IMR-90 (cell line): Measurements from ENCODE around the gene CFAP299. TPM values are rescaled to one million over a fixed set of nuclear protein-coding genes. Genes with fewer than 3 reads are reported as not detected.

ENCODE experiments used
- ATAC-seq: fragments of 200-7000 bp; cut with Tn5 transposase; 2 replicates; pipeline ENCODE4 v1.9.1; 2020; ENCODE audit warnings: low read depth, mild to moderate bottlenecking, moderate library complexity
- BruUV-seq: library from RNA; stranded (reverse); fragments of 400-500 nt; replicated peaks from 2 replicates; lab custom pipeline; 2021; lab: Mats Ljungman, UMichigan
- CTCF ChIA-PET: fragments of 300-600 bp; formaldehyde crosslinking; extraction: SDS; loops from one replicate; lab custom pipeline; 2021; ENCODE audit warnings: antibody characterized with exemption; lab: Yijun Ruan, JAX
- POLR2A ChIA-PET: fragments of 300-600 bp; sonication (Branson Sonifier 250); formaldehyde crosslinking; loops from one replicate; lab custom pipeline; 2022; ENCODE audit warnings: antibody characterized with exemption; ENCODE audit not compliant: unreplicated experiment; lab: Charles Lee
- DNase-seq: peaks from one replicate; pipeline ENCODE4 v3.0.0; 2013
- H2AFZ ChIP-seq: replicated peaks from 2 replicates; pipeline ENCODE3; 2013; ENCODE audit warnings: low read length, mild to moderate bottlenecking; ENCODE audit not compliant: poor library complexity
- H2AK5ac ChIP-seq: 2 replicates; pipeline ENCODE4 v1.6.1; 2013; ENCODE audit warnings: low read depth, low read length, inconsistent platforms
- H2AK9ac ChIP-seq: replicated peaks from 2 replicates; pipeline ENCODE3; 2013; ENCODE audit warnings: mild to moderate bottlenecking, low read depth, low read length, moderate library complexity; ENCODE audit not compliant: poor library complexity
- H2BK120ac ChIP-seq: 2 replicates; pipeline ENCODE4 v1.6.1; 2013; ENCODE audit warnings: low read depth, low read length, inconsistent platforms
- H2BK15ac ChIP-seq: 3 replicates; pipeline ENCODE4 v1.6.1; 2013; ENCODE audit warnings: low read depth, low read length, inconsistent platforms
- H2BK20ac ChIP-seq: 2 replicates; pipeline ENCODE4 v1.6.1; 2013; ENCODE audit warnings: low read depth, mild to moderate bottlenecking, inconsistent platforms, low read length, moderate library complexity
- H2BK5ac ChIP-seq: 2 replicates; pipeline ENCODE4 v1.6.1; 2013; ENCODE audit warnings: mild to moderate bottlenecking, low read depth, low read length, inconsistent platforms; ENCODE audit not compliant: poor library complexity, severe bottlenecking
- H3K14ac ChIP-seq: replicated peaks from 2 replicates; pipeline ENCODE4 v1.6.1; 2013; ENCODE audit warnings: low read depth, low read length, inconsistent platforms
- H3K18ac ChIP-seq: 2 replicates; pipeline ENCODE4 v1.6.1; 2013; ENCODE audit warnings: low read depth, low read length, control low read depth
- H3K23ac ChIP-seq: 2 replicates; pipeline ENCODE4 v1.6.1; 2013; ENCODE audit warnings: low read depth, low read length, inconsistent platforms
- H3K27ac ChIP-seq: 2 replicates; pipeline ENCODE4 v1.5.1; 2013; ENCODE audit warnings: mild to moderate bottlenecking, control low read depth, low read length; ENCODE audit not compliant: insufficient read depth
- H3K27me3 ChIP-seq: 2 replicates; pipeline ENCODE4 v1.6.1; 2013; ENCODE audit warnings: low read length; ENCODE audit not compliant: control insufficient read depth, insufficient read depth
- H3K36me3 ChIP-seq: 2 replicates; pipeline ENCODE4 v1.6.1; 2013; ENCODE audit warnings: low read length, mixed read lengths; ENCODE audit not compliant: control insufficient read depth, insufficient read depth
- H3K4ac ChIP-seq: 2 replicates; pipeline ENCODE4 v1.6.1; 2013; ENCODE audit warnings: low read depth, low read length, inconsistent platforms
- H3K4me1 ChIP-seq: 2 replicates; pipeline ENCODE4 v1.6.1; 2013; ENCODE audit warnings: low read length, mixed read lengths; ENCODE audit not compliant: control insufficient read depth, insufficient read depth
- H3K4me2 ChIP-seq: 2 replicates; pipeline ENCODE4 v1.6.1; 2013; ENCODE audit warnings: low read depth, mild to moderate bottlenecking, control low read depth, low read length, moderate library complexity
- H3K4me3 ChIP-seq: 2 replicates; pipeline ENCODE4 v1.5.1; 2013; ENCODE audit warnings: low read depth, mild to moderate bottlenecking, control low read depth, low read length, moderate library complexity; ENCODE audit not compliant: insufficient read depth
- H3K56ac ChIP-seq: 2 replicates; pipeline ENCODE4 v1.6.1; 2013; ENCODE audit warnings: low read length, inconsistent platforms; ENCODE audit not compliant: insufficient read depth; ENCODE audit errors: extremely low read depth
- H3K79me1 ChIP-seq, 2 experiments: 2 replicates each; pipeline ENCODE4 v1.6.1; 2013; ENCODE audit warnings: low read length in 2 of 2, inconsistent platforms in 1 of 2, low read depth in 1 of 2
- H3K9ac ChIP-seq: 2 replicates; pipeline ENCODE4 v1.6.1; 2013; ENCODE audit warnings: low read depth, low read length, control low read depth
- H3K9me1 ChIP-seq: 2 replicates; pipeline ENCODE4 v1.6.1; 2013; ENCODE audit warnings: low read length, inconsistent platforms; ENCODE audit not compliant: insufficient read depth
- H3K9me3 ChIP-seq: 2 replicates; pipeline ENCODE4 v1.6.1; 2013; ENCODE audit warnings: low read length; ENCODE audit not compliant: control insufficient read depth, insufficient read depth
- H4K20me1 ChIP-seq: 2 replicates; pipeline ENCODE4 v1.6.1; 2013; ENCODE audit warnings: low read length, inconsistent platforms; ENCODE audit not compliant: insufficient read depth
- H4K5ac ChIP-seq: 2 replicates; pipeline ENCODE4 v1.6.1; 2013; ENCODE audit warnings: mild to moderate bottlenecking, low read depth, low read length, control low read depth
- H4K8ac ChIP-seq, 2 experiments: 2 replicates each; pipeline ENCODE4 v1.6.1; 2013; ENCODE audit warnings: low read depth in 2 of 2, low read length in 2 of 2, control low read depth in 1 of 2, inconsistent platforms in 1 of 2
- H4K91ac ChIP-seq: 2 replicates; pipeline ENCODE4 v1.6.1; 2013; ENCODE audit warnings: low read depth, low read length, inconsistent platforms; ENCODE audit not compliant: insufficient read depth
- BHLHE40 ChIP-seq: fragments of 150-350 bp; IDR thresholded peaks from 2 replicates; pipeline ENCODE4 v1.6.1; 2016; ENCODE audit warnings: mild to moderate bottlenecking, low read depth, low read length
- CEBPB ChIP-seq: IDR thresholded peaks from 2 replicates; pipeline ENCODE4 v1.6.1; 2012; ENCODE audit warnings: low read depth, low read length, improper control_type of control experiment
- CHD1 ChIP-seq: IDR thresholded peaks from 2 replicates; pipeline ENCODE4 v1.6.1; 2012; ENCODE audit warnings: low read depth, low read length, improper control_type of control experiment
- CTCF ChIP-seq: conservative IDR thresholded peaks from 2 replicates; pipeline ENCODE4 v1.5.1; 2012; ENCODE audit warnings: mild to moderate bottlenecking, low read depth, low read length, improper control_type of control experiment
- ELK1 ChIP-seq: fragments of 150-350 bp; IDR thresholded peaks from 2 replicates; pipeline ENCODE4 v1.6.1; 2016; ENCODE audit warnings: low read depth, mild to moderate bottlenecking, low read length, moderate library complexity, borderline replicate concordance
- FOS ChIP-seq: fragments of 150-350 bp; IDR thresholded peaks from 2 replicates; pipeline ENCODE4 v1.6.1; 2016; ENCODE audit warnings: low read depth, low read length
- MAFK ChIP-seq: IDR thresholded peaks from 2 replicates; pipeline ENCODE4 v1.6.1; 2012; ENCODE audit warnings: low read depth, low read length, improper control_type of control experiment
- MAZ ChIP-seq: IDR thresholded peaks from 2 replicates; pipeline ENCODE4 v1.6.1; 2012; ENCODE audit warnings: low read depth, mild to moderate bottlenecking, low read length, improper control_type of control experiment, moderate library complexity, borderline replicate concordance
- MXI1 ChIP-seq: IDR thresholded peaks from 2 replicates; pipeline ENCODE4 v1.6.1; 2012; ENCODE audit warnings: low read depth, mild to moderate bottlenecking, low read length, moderate library complexity, borderline replicate concordance
- NFE2L2 ChIP-seq: fragments of 150-350 bp; IDR thresholded peaks from 2 replicates; pipeline ENCODE4 v1.6.1; 2016; ENCODE audit warnings: low read depth, mild to moderate bottlenecking, low read length
- POLR2A ChIP-seq: IDR thresholded peaks from 2 replicates; pipeline ENCODE4 v1.6.1; 2012; ENCODE audit warnings: mild to moderate bottlenecking, low read depth, low read length
- RAD21 ChIP-seq: IDR thresholded peaks from 2 replicates; pipeline ENCODE4 v1.6.1; 2012; ENCODE audit warnings: low read length, improper control_type of control experiment
- RCOR1 ChIP-seq: IDR thresholded peaks from 2 replicates; pipeline ENCODE4 v1.6.1; 2012; ENCODE audit warnings: mild to moderate bottlenecking, low read length, improper control_type of control experiment; ENCODE audit not compliant: insufficient replicate concordance
- RFX5 ChIP-seq: IDR thresholded peaks from 2 replicates; pipeline ENCODE4 v1.8.0; 2012; ENCODE audit warnings: low read depth, mild to moderate bottlenecking, low read length, moderate library complexity
- SMC3 ChIP-seq: fragments of 150-350 bp; IDR thresholded peaks from 2 replicates; pipeline ENCODE4 v1.6.1; 2016; ENCODE audit warnings: low read depth, mild to moderate bottlenecking, antibody characterized with exemption, low read length, moderate library complexity
- USF2 ChIP-seq: fragments of 150-350 bp; IDR thresholded peaks from 2 replicates; pipeline ENCODE4 v1.6.1; 2017; ENCODE audit warnings: mild to moderate bottlenecking, antibody characterized with exemption, low read length, low read depth
- WGBS, 2 experiments: methylation state at CpG; one replicate each; pipeline versions ENCODE4 v1.1.5 to v1.1.7; 2013; ENCODE audit warnings: missing lambda C conversion rate in 2 of 2; ENCODE audit not compliant: insufficient read length in 1 of 2; ENCODE audit errors: extremely low coverage in 2 of 2; 5-methylcytosine and 5-hydroxymethylcytosine counted together
- dilution Hi-C: fragments of 300-500 bp; cut with HindIII; formaldehyde crosslinking; loops from one replicate; pipeline ENCODE4 v1.14.3; 2018; ENCODE audit warnings: low sequenced_read_pairs; ENCODE audit not compliant: unreplicated experiment
- in situ Hi-C: fragments of 300-500 bp; cut with MboI; formaldehyde crosslinking; loops from 3 replicates; pipeline ENCODE4 v1.14.3; 2019; ENCODE audit warnings: low sequenced_read_pairs, inconsistent platforms, mixed read lengths
- intact Hi-C: fragments of 100-400 bp; cut with micrococcal nuclease; formaldehyde crosslinking; loops from 2 replicates; pipeline ENCODE4 v1.10.0; 2022
- polyA plus RNA-seq, 3 experiments: library from polyadenylated mRNA; depleted of rRNA; stranded (reverse); fragments of >200 nt; gene quantifications; 2 replicates each; pipeline ENCODE4 v1.2.3, GENCODE V29; 2012; ENCODE audit warnings: low replicate concordance in 1 of 3
- total RNA-seq: library from RNA; depleted of rRNA; stranded (reverse); fragments of >200 nt; gene quantifications from 2 replicates; pipeline ENCODE4 v1.2.3, GENCODE V29; 2012

The CFAP299 gene
- total and polyA plus RNA-seq, 2 of the 4 experiments (the other 2 are of a cell fraction), result 1.0 to 1.1 TPM

GRCh38 chr4:80956421-80956820, 620.9 kb downstream of the CFAP299 start:
- Histone ChIP-seq H3K27me3 (no peaks in the 10 kb centered on the region), H4K20me1 (no peaks in the 10 kb centered on the region), H2AK9ac (no peak overlapping the region), H4K91ac (no peak overlapping the region), H2BK120ac (no peak overlapping the region), H3K4ac (no peak overlapping the region), H2BK5ac (no peak overlapping the region), H3K9ac (no peak overlapping the region), H3K9me1 (no peaks in the 10 kb centered on the region), H2AK5ac (no peak overlapping the region), H3K4me1 (no peaks in the 10 kb centered on the region), H4K5ac (no peak overlapping the region), H3K79me1 (no peaks in the 10 kb centered on the region), H2AFZ (no peak overlapping the region), H3K23ac (no peak overlapping the region), H3K4me3 (no peak overlapping the region), H3K56ac (no peak overlapping the region), H2BK20ac (no peak overlapping the region), H3K9me3 (no peaks in the 10 kb centered on the region), H3K14ac (no peak overlapping the region), H4K8ac (no peak overlapping the region), H3K4me2 (no peak overlapping the region), H2BK15ac (no peak overlapping the region), H3K18ac (no peak overlapping the region), H3K27ac (no peak overlapping the region), H3K36me3 (no peaks in the 10 kb centered on the region)
- in situ Hi-C loops (no loop called here), dilution Hi-C loops (no loop called here), intact Hi-C loops (no loop called here)
- POLR2A ChIA-PET, result no interaction called here
- CTCF ChIA-PET, result no interaction called here
- WGBS, 2 experiments, result no CpG with 5 or more reads among the region's 3 CpGs
- no peak for DNase-seq
- ATAC-seq, result no peak
- TF ChIP-seq MXI1 (no peak), RCOR1 (no peak), CEBPB (no peak), MAFK (no peak), NFE2L2 (no peak), CHD1 (no peak), FOS (no peak), POLR2A (no peak), RAD21 (no peak), CTCF (no peak), RFX5 (no peak), BHLHE40 (no peak), USF2 (no peak), SMC3 (no peak), MAZ (no peak), ELK1 (no peak)
- no TSS peak for BruUV-seq
